Breast epithelium (tissue), 4 donors: ENCODE data around the gene CST9L. TPM values are rescaled to one million over a fixed set of nuclear protein-coding genes. Genes with fewer than 3 reads are reported as not detected.

Experiments
- DNase-seq, 2 donors: peaks; one replicate each; pipeline ENCODE4 v3.0.0-alpha.2; 2019; ENCODE audit warnings: low spot score in 2 of 2
- H3K27ac ChIP-seq, 2 donors: fragments of 200-600 bp; sonication (generic) in 1 of 2; one replicate each; pipeline ENCODE4 v1.5.1; 2016 to 2019; ENCODE audit warnings: mild to moderate bottlenecking in 1 of 2
- H3K27me3 ChIP-seq, 2 donors: fragments of 200-600 bp; sonication (generic) in 1 of 2; one replicate each; pipeline versions ENCODE4 v1.5.1 to v1.6.0; 2017 to 2019; ENCODE audit warnings: control low read depth in 1 of 2, mild to moderate bottlenecking in 1 of 2
- H3K36me3 ChIP-seq: fragments of 200-600 bp; one replicate; pipeline ENCODE4 v1.5.1; 2019
- H3K4me1 ChIP-seq, 2 donors: fragments of 200-600 bp; sonication (generic); one replicate each; pipeline ENCODE4 v1.5.1; 2016 to 2019; ENCODE audit warnings: control low read depth in 1 of 2
- H3K4me3 ChIP-seq, 3 donors: fragments of 200-600 bp; sonication (generic); 1 replicate in 2 of 3; 2 replicates in 1 of 3; pipeline ENCODE4 v1.5.1; 2016 to 2019; ENCODE audit warnings: mild to moderate bottlenecking in 3 of 3, moderate library complexity in 2 of 3
- H3K9me3 ChIP-seq, 2 donors: fragments of 200-600 bp; sonication (generic) in 1 of 2; one replicate each; pipeline ENCODE4 v1.5.1; 2016 to 2019; ENCODE audit warnings: control low read depth in 1 of 2
- CTCF ChIP-seq, 3 donors: fragments of 450-650 bp; IDR thresholded peaks; one replicate each; pipeline ENCODE4 v1.5.1; 2016 to 2017; ENCODE audit warnings: antibody characterized with exemption in 3 of 3, mild to moderate bottlenecking in 3 of 3, moderate library complexity in 3 of 3
- POLR2A ChIP-seq: fragments of 450-650 bp; IDR thresholded peaks from one replicate; pipeline ENCODE4 v1.6.1; 2016; ENCODE audit warnings: antibody characterized with exemption, mild to moderate bottlenecking, moderate library complexity
- POLR2AphosphoS5 ChIP-seq, 3 donors: sonication (generic); formaldehyde crosslinking; IDR thresholded peaks; one replicate each; pipeline ENCODE4 v1.6.1; 2017; ENCODE audit warnings: antibody characterized with exemption in 3 of 3
- intact Hi-C: fragments of 100-400 bp; cut with DNase I; formaldehyde crosslinking; loops from one replicate; pipeline ENCODE4 v1.15.1; 2023; ENCODE audit warnings: low total_unique reads
- total RNA-seq, 3 donors: library from RNA; depleted of rRNA; stranded (reverse); fragments of >200 nt; gene quantifications; one replicate each; pipeline ENCODE4 v1.1.0, GENCODE V29; 2016

The CST9L gene
- total RNA-seq, 3 donors from 2014 or later = not detected

GRCh38 chr20:23568971-23569330 is 667 bp upstream of the CST9L start:
- Histone ChIP-seq H3K4me1 (no peaks in the 10 kb centered on the region), H3K4me3 (no peak overlapping the region), H3K9me3 (no peaks in the 10 kb centered on the region), H3K27me3 (no peaks in the 10 kb centered on the region), H3K27ac (no peak overlapping the region), H3K36me3 (no peaks in the 10 kb centered on the region)
- no peak for TF ChIP-seq POLR2A
- intact Hi-C loops = no loop called here
- DNase-seq = no peak

GRCh38 chr20:23566199-23566932 is 1.9 kb downstream of the CST9L start:
- no peak overlapping the region for H3K27ac ChIP-seq
- TF ChIP-seq CTCF (IDR thresholded peaks at IDR 0.05) = no peak
- no peak for TF ChIP-seq POLR2A
- TF ChIP-seq POLR2AphosphoS5 (IDR thresholded peaks at IDR 0.05) = no peak
- H3K4me1 ChIP-seq = no peaks in the 10 kb centered on the region
- no peak overlapping the region for H3K4me3 ChIP-seq
- H3K27me3 ChIP-seq = no peaks in the 10 kb centered on the region
- H3K36me3 ChIP-seq = no peaks in the 10 kb centered on the region
- no peak for DNase-seq
- peaks cover 7 to 22% of the 10 kb centered on the region in 2 donors for H3K9me3 ChIP-seq
- intact Hi-C loops = no loop called here

- Histone ChIP-seq H3K36me3 (no peaks in the 10 kb centered on the region), H3K9me3 (peaks cover 10 to 28% of the 10 kb centered on the region in 2 donors), H3K4me1 (no peaks in the 10 kb centered on the region), H3K27me3 (no peaks in the 10 kb centered on the region), H3K27ac (no peak overlapping the region), H3K4me3 (no peak overlapping the region)
- intact Hi-C loops = no loop called here
- DNase-seq = no peak
- no peak for TF ChIP-seq CTCF (IDR thresholded peaks at IDR 0.05)
- no peak for TF ChIP-seq POLR2A
- TF ChIP-seq POLR2AphosphoS5 (IDR thresholded peaks at IDR 0.05) = no peak
These were observed 2.7 kb downstream of the CST9L start for GRCh38 chr20:23565503-23566045.

- TF ChIP-seq CTCF (IDR thresholded peaks at IDR 0.05) (no peak), POLR2A (no peak), POLR2AphosphoS5 (IDR thresholded peaks at IDR 0.05) (no peak)
- DNase-seq = no peak
- intact Hi-C loops = no loop called here
- H3K4me3 ChIP-seq = no peak overlapping the region
- H3K36me3 ChIP-seq = no peaks in the 10 kb centered on the region
- no peak overlapping the region for H3K27ac ChIP-seq
- H3K9me3 ChIP-seq = peaks cover 10 to 35% of the 10 kb centered on the region in 2 donors
- no peaks in the 10 kb centered on the region for H3K27me3 ChIP-seq
- no peaks in the 10 kb centered on the region for H3K4me1 ChIP-seq
These were observed 3.4 kb downstream of the CST9L start for GRCh38 chr20:23564927-23565326.

- intact Hi-C loops = no loop called here
- Histone ChIP-seq H3K36me3 (no peaks in the 10 kb centered on the region), H3K4me1 (no peaks in the 10 kb centered on the region), H3K27me3 (no peaks in the 10 kb centered on the region), H3K27ac (no peak overlapping the region), H3K4me3 (no peak overlapping the region), H3K9me3 (peaks cover 10 to 35% of the 10 kb centered on the region in 2 donors)
- no peak for TF ChIP-seq POLR2AphosphoS5 (IDR thresholded peaks at IDR 0.05)
- TF ChIP-seq POLR2A = no peak
- TF ChIP-seq CTCF (IDR thresholded peaks at IDR 0.05) = no peak
- DNase-seq = no peak
These were observed 5.5 kb downstream of the CST9L start for GRCh38 chr20:23562721-23563342.
